CD4-positive, CD25-positive, alpha-beta regulatory T cell (primary cell): ENCODE results near the gene TOLLIP. TPM values are rescaled to one million over a fixed set of nuclear protein-coding genes. Genes with fewer than 3 reads are reported as not detected.

Experiments
- ATAC-seq, 2 donors: fragments of 150-1000 bp; cut with Tn5 transposase; one replicate each; pipeline ENCODE4 v1.10.0; 2021; ENCODE audit warnings: low read depth in 2 of 2, moderate number of reproducible peaks in 2 of 2, moderate library complexity in 1 of 2
- DNase-seq, 3 donors: peaks; one replicate each; pipeline versions ENCODE4 v3.0.0 to v3.0.0-alpha.2; 2012 to 2022; ENCODE audit warnings: mixed read lengths in 1 of 3
- H3K27ac ChIP-seq: one replicate; pipeline ENCODE4 v1.7.0; 2013; ENCODE audit warnings: mild to moderate bottlenecking, low read length; ENCODE audit not compliant: insufficient read depth, poor library complexity, severe bottlenecking
- H3K27me3 ChIP-seq: one replicate; pipeline ENCODE4 v1.7.0; 2013; ENCODE audit warnings: low read length; ENCODE audit not compliant: control insufficient read depth, insufficient read depth
- H3K36me3 ChIP-seq: one replicate; pipeline ENCODE4 v1.7.0; 2013; ENCODE audit warnings: mild to moderate bottlenecking, low read length, moderate library complexity; ENCODE audit not compliant: control insufficient read depth, insufficient read depth
- H3K4me1 ChIP-seq: 2 replicates; pipeline ENCODE4 v1.7.0; 2013; ENCODE audit warnings: mild to moderate bottlenecking, low read length; ENCODE audit not compliant: insufficient read depth, control insufficient read depth, poor library complexity, severe bottlenecking
- H3K4me3 ChIP-seq: one replicate; pipeline ENCODE4 v1.7.0; 2013; ENCODE audit warnings: low read depth, mild to moderate bottlenecking, low read length, moderate library complexity
- H3K9me3 ChIP-seq, 2 experiments: 1 replicate in 1 of 2; 2 replicates in 1 of 2; pipeline ENCODE4 v1.7.0; 2013; ENCODE audit warnings: low read length in 2 of 2, mild to moderate bottlenecking in 1 of 2, moderate library complexity in 1 of 2; ENCODE audit not compliant: control insufficient read depth in 2 of 2
- H3K27ac Mint-ChIP-seq, 3 donors: one replicate each; pipeline ENCODE4 v1.8.0; 2020 to 2022; ENCODE audit warnings: mild to moderate bottlenecking in 3 of 3, mixed read lengths in 3 of 3, moderate library complexity in 2 of 3
- H3K27me3 Mint-ChIP-seq: one replicate; pipeline ENCODE4 v1.8.0; 2022; ENCODE audit warnings: mild to moderate bottlenecking, mixed read lengths
- H3K36me3 Mint-ChIP-seq: one replicate; pipeline ENCODE4 v1.8.0; 2020; ENCODE audit warnings: mixed read lengths
- H3K4me1 Mint-ChIP-seq, 4 donors: one replicate each; pipeline ENCODE4 v1.8.0; 2020 to 2022; ENCODE audit warnings: mixed read lengths in 4 of 4, mild to moderate bottlenecking in 1 of 4
- H3K4me3 Mint-ChIP-seq, 4 donors: one replicate each; pipeline ENCODE4 v1.8.0; 2020 to 2022; ENCODE audit warnings: mild to moderate bottlenecking in 4 of 4, mixed read lengths in 4 of 4, moderate library complexity in 3 of 4
- H3K9me3 Mint-ChIP-seq, 7 donors: one replicate each; pipeline ENCODE4 v1.8.0; 2020 to 2022; ENCODE audit warnings: mixed read lengths in 7 of 7, mild to moderate bottlenecking in 3 of 7, moderate library complexity in 2 of 7
- polyA plus RNA-seq, 4 donors: library from polyadenylated mRNA; unstranded; fragments of 300-500 nt; fragmentation: Illumina TruSeq; gene quantifications; one replicate each; pipeline ENCODE4 v1.2.3, GENCODE V29; 2021
- total RNA-seq: library from RNA; stranded (reverse); gene quantifications from one replicate; pipeline ENCODE4 v1.2.3, GENCODE V29; 2022

Gene TOLLIP
- total and polyA plus RNA-seq, 5 donors from 2014 or later: 25.3 to 60.0 (median 30.8) TPM

DNA sequence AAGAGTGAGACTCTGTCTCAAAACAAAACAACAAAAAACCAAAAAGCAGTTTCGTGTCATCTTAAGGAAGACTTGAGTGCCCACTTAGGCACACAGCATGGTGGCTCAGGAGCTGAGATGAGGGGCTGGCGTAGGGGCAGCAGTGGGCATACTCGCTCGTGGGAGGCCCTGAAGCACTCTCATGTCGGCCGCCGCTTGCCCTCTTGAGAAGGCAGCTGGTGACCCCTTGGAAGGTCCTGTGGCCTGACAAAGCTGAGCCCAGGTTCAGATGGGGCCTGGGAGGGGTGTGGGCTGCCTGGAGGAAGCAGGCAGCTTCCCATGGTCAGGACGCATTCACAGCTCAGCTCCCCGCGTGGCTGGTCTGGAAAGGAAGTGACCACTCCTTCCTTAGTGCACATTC, 71.6 kb downstream of the TOLLIP start:
- no peak for DNase-seq
- Histone ChIP-seq H3K27ac (no peak overlapping the region), H3K4me1 (no peaks in the 10 kb centered on the region)

DNA sequence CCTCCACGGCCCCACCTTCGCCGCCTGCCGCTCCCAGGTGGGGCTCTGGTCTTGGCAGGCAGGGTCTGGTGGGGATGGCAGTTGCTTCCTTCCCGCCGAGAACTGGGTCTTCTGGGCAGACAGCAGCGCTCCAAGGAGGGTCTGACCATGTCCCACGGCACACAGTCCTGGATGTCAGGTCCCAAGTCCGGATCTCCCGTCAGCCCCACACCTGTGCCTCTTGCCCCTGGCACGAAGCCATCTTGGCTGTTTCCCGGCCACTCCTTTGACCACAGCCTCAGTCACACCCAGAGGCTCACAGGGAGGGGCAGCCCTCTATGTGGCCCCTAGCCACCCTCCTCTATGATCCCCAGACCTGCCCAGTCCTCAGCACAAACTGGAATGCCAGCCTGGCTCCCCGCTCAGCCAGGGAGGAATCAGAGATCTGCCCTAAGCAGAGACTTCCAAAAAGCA, 72.3 kb downstream of the TOLLIP start:
- Mint-ChIP-seq H3K27me3 (no peaks in the 10 kb centered on the region), H3K4me1 (no peaks in the 10 kb centered on the region), H3K27ac (no peak overlapping the region), H3K36me3 (no peaks in the 10 kb centered on the region), H3K4me3 (peak overlapping the region in 1 of 4 donors; percentile 47), H3K9me3 (peaks cover 0 to 3% (median 0%) of the 10 kb centered on the region in 7 donors)
- H3K36me3 ChIP-seq: no peaks in the 10 kb centered on the region
- no peak overlapping the region for H3K27ac ChIP-seq
- no peaks in the 10 kb centered on the region for H3K9me3 ChIP-seq
- no peaks in the 10 kb centered on the region for H3K4me1 ChIP-seq
- DNase-seq: no peak
- no peak for ATAC-seq
- no peak overlapping the region for H3K4me3 ChIP-seq
- H3K27me3 ChIP-seq: no peaks in the 10 kb centered on the region

More for the DNA sequence above, 71.6 kb downstream of the TOLLIP start:
- H3K4me3 ChIP-seq: no peak overlapping the region
- H3K9me3 ChIP-seq: no peaks in the 10 kb centered on the region
- H3K9me3 Mint-ChIP-seq: peaks cover 0 to 3% (median 0%) of the 10 kb centered on the region in 7 donors
- ATAC-seq: no peak
- H3K36me3 ChIP-seq: no peaks in the 10 kb centered on the region
- no peaks in the 10 kb centered on the region for H3K27me3 Mint-ChIP-seq
- H3K4me3 Mint-ChIP-seq: no peak overlapping the region
- H3K27ac Mint-ChIP-seq: no peak overlapping the region
- H3K27me3 ChIP-seq: no peaks in the 10 kb centered on the region
- H3K4me1 Mint-ChIP-seq: no peaks in the 10 kb centered on the region
- no peaks in the 10 kb centered on the region for H3K36me3 Mint-ChIP-seq

DNA sequence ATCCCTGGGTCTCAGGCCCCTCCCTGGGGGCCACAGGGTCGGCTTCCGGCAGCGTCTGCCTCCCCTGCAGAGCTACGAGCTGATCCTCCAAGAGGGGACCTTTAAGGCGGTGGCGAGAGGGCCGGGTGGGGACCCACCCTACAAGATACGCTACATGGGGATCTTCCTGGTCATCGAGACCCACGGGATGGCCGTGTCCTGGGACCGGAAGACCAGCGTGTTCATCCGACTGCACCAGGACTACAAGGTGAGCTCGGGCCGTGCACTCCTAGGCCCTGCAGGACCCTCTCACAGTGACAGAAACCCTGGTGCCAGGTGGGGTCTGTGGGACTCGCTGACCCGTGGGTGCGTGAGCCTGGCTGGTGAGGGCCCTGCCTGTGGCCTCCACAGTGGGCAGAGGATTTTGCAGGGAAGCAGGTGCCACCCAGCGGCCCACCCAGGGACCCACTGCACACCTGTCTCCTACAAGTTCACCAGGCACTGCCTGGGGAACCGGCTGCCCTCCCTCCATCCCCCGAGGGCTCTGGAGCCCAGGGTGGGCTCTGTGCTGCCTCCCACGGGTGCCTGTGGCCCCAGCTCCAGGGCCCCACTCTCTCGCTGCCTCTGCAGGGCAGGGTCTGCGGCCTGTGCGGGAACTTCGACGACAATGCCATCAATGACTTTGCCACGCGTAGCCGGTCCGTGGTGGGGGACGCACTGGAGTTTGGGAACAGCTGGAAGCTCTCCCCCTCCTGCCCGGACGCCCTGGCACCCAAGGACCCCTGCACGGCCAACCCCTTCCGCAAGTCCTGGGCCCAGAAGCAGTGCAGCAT, 72.9 kb downstream of the TOLLIP start:
- Mint-ChIP-seq H3K27me3 (no peaks in the 10 kb centered on the region), H3K27ac (no peak overlapping the region), H3K4me3 (no peak overlapping the region), H3K9me3 (peaks cover 0 to 2% (median 0%) of the 10 kb centered on the region in 7 donors), H3K36me3 (no peaks in the 10 kb centered on the region), H3K4me1 (no peaks in the 10 kb centered on the region)
- Histone ChIP-seq H3K4me3 (no peak overlapping the region), H3K27ac (no peak overlapping the region), H3K27me3 (no peaks in the 10 kb centered on the region), H3K36me3 (no peaks in the 10 kb centered on the region), H3K9me3 (no peaks in the 10 kb centered on the region), H3K4me1 (no peaks in the 10 kb centered on the region)
- DNase-seq (no peak), ATAC-seq (no peak)

DNA sequence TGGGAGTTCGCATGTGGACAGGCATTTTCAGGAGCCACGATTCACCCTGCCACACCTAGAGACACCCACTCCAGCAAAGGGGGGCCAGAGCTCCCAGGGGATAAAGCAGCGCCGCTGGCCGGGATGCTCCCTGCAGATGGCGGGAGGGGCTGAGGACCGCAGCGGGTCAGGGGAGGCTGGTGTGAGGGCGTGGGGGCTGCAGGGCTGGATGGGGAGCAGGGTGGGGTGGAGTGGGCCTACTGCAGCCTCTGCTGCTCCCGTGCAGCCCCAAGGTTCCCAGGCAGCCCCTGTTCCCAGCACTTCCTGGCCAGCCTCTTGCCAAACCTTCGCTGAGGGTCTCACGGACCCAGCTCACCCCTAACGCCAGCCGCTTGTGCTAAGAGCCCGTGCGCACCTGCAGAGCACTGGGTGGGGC, 73.5 kb downstream of the TOLLIP start:
- H3K36me3 ChIP-seq: no peaks in the 10 kb centered on the region
- DNase-seq (no peak), ATAC-seq (no peak)
- no peak overlapping the region for H3K27ac ChIP-seq
- H3K9me3 ChIP-seq: no peaks in the 10 kb centered on the region
- Mint-ChIP-seq H3K4me3 (no peak overlapping the region), H3K27ac (no peak overlapping the region), H3K9me3 (no peaks in the 10 kb centered on the region), H3K27me3 (no peaks in the 10 kb centered on the region), H3K36me3 (no peaks in the 10 kb centered on the region), H3K4me1 (no peaks in the 10 kb centered on the region)
- H3K4me3 ChIP-seq: no peak overlapping the region
- no peaks in the 10 kb centered on the region for H3K4me1 ChIP-seq
- no peaks in the 10 kb centered on the region for H3K27me3 ChIP-seq

DNA sequence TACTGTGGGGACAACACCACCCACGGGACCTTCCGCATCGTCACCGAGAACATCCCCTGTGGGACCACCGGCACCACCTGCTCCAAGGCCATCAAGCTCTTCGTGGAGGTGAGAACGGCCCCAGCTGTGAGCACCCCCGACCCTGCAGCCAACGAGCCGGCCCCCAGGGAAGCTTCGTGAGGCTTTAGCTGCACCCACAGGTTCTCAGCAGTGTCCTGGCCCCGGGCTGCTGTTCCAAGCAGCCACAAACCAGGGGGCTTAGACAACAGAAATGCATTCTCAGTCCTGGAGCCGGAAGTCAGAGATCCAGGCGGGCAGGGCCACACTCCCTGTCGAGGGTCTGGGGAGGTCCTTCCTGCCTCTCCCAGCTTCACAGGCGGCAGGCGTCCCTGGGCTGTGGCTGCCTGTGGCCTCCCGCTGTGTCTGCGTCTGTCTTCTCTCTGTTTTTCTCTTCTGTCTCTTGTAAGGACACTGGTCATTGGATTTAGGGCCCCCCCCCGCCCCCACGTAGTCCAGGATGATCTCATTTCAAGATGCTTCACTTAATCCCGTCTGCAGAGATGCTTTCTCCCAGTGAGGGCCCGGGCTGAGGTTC, 74.0 kb downstream of the TOLLIP start:
- no peak overlapping the region for H3K27ac Mint-ChIP-seq
- no peak overlapping the region for H3K27ac ChIP-seq
- ATAC-seq (no peak), DNase-seq (no peak)
- no peaks in the 10 kb centered on the region for H3K4me1 Mint-ChIP-seq
- H3K9me3 Mint-ChIP-seq: no peaks in the 10 kb centered on the region
- H3K27me3 ChIP-seq: no peaks in the 10 kb centered on the region
- H3K36me3 ChIP-seq: no peaks in the 10 kb centered on the region
- no peak overlapping the region for H3K4me3 ChIP-seq
- H3K9me3 ChIP-seq: no peaks in the 10 kb centered on the region
- H3K36me3 Mint-ChIP-seq: no peaks in the 10 kb centered on the region
- H3K27me3 Mint-ChIP-seq: no peaks in the 10 kb centered on the region
- no peak overlapping the region for H3K4me3 Mint-ChIP-seq
- no peaks in the 10 kb centered on the region for H3K4me1 ChIP-seq

DNA sequence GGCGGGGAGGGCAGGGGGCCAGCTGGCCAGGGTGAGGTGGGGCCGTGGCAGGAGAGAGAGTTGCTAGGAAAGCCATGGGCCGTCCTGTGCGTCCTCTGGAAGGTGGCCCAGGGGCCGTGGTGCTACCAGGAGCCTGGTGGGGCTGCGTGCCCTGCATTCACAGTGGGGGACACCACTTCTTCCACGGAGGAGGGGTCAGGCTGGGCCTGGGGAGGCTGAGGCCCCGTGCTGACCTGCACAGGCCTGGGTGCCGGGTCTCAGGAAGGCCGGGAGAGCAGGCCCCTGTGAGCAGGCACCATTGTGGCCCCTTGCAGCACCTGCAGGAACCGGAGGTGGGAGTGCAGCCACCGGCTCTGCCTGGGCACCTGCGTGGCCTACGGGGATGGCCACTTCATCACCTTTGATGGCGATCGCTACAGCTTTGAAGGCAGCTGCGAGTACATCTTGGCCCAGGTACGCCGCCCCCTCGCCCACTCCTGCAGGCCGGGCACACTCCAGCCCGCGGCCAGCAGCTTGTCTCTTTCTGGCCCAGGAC, 74.6 kb downstream of the TOLLIP start:
- no peaks in the 10 kb centered on the region for H3K9me3 ChIP-seq
- H3K36me3 ChIP-seq: no peaks in the 10 kb centered on the region
- no peaks in the 10 kb centered on the region for H3K36me3 Mint-ChIP-seq
- no peak overlapping the region for H3K27ac ChIP-seq
- H3K4me3 ChIP-seq: no peak overlapping the region
- H3K4me1 Mint-ChIP-seq: no peaks in the 10 kb centered on the region
- no peaks in the 10 kb centered on the region for H3K9me3 Mint-ChIP-seq
- no peaks in the 10 kb centered on the region for H3K27me3 ChIP-seq
- H3K27ac Mint-ChIP-seq: no peak overlapping the region
- DNase-seq (no peak), ATAC-seq (no peak)
- H3K4me1 ChIP-seq: no peaks in the 10 kb centered on the region
- no peak overlapping the region for H3K4me3 Mint-ChIP-seq
- H3K27me3 Mint-ChIP-seq: no peaks in the 10 kb centered on the region

DNA sequence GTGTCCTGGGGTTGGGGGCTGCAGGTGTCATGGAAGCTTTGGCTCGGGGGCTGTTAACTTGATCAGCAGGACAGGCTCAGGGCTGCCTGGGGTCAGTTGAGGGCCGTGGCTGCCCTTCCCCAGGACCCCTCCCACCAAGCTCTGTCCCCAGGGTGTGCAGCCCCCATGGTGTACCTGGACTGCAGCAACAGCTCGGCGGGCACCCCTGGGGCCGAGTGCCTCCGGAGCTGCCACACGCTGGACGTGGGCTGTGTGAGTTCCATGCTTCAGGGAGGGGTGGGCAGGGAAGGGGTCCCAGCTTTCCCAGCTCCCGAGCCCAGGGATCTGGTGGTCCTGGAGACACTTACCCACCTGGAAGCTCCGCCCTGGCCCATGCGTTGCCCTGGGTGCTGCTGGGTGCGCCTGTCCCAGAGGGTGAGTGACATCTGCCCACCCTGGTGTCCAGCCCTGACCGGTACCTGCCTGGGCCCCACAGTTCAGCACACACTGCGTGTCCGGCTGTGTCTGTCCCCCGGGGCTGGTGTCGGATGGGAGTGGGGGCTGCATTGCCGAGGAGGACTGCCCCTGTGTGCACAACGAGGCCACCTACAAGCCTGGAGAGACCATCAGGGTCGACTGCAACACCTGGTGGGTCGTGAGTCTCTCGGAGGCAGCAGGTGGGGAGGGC, 75.2 kb downstream of the TOLLIP start:
- no peaks in the 10 kb centered on the region for H3K9me3 Mint-ChIP-seq
- Histone ChIP-seq H3K4me3 (no peak overlapping the region), H3K27ac (no peak overlapping the region), H3K4me1 (no peaks in the 10 kb centered on the region), H3K9me3 (no peaks in the 10 kb centered on the region), H3K27me3 (no peaks in the 10 kb centered on the region), H3K36me3 (no peaks in the 10 kb centered on the region)
- ATAC-seq (no peak), DNase-seq (no peak)
- no peaks in the 10 kb centered on the region for H3K36me3 Mint-ChIP-seq
- no peak overlapping the region for H3K27ac Mint-ChIP-seq
- H3K4me3 Mint-ChIP-seq: no peak overlapping the region
- H3K4me1 Mint-ChIP-seq: no peaks in the 10 kb centered on the region
- no peaks in the 10 kb centered on the region for H3K27me3 Mint-ChIP-seq
